Motor neuron (in vitro differentiated cells): ENCODE measurements around the gene RABL3. TPM values are rescaled to one million over a fixed set of nuclear protein-coding genes. Genes with fewer than 3 reads are reported as not detected.
"Not testable (repeated sequence)": the region's sequence is repeated elsewhere in the genome, so short reads cannot be mapped to it uniquely, and the experiment has no call there.

Experiments
- ATAC-seq, 8 experiments: fragments of 200-7000 bp; cut with Tn5 transposase; replicated peaks in 6 of 8; 2 replicates each; pipeline ENCODE4 v1.8.0; 2021; ENCODE audit warnings: mild to moderate bottlenecking in 8 of 8, moderate library complexity in 8 of 8
- H3K27ac ChIP-seq, 2 donors: fragments of 250-450 bp; sonication (Bioruptor Pico); 2 replicates each; pipeline ENCODE4 v1.9.0; 2021; ENCODE audit warnings: antibody characterized with exemption in 2 of 2, mild to moderate bottlenecking in 2 of 2, moderate library complexity in 1 of 2
- H3K4me1 ChIP-seq, 2 donors: fragments of 250-450 bp; sonication (Bioruptor Pico); replicated peaks in 1 of 2; 2 replicates each; pipeline ENCODE4 v1.6.1; 2021; ENCODE audit warnings: antibody characterized with exemption in 2 of 2, mild to moderate bottlenecking in 2 of 2, moderate library complexity in 1 of 2
- H3K4me3 ChIP-seq, 5 donors: fragments of 250-450 bp; sonication (Bioruptor Pico); 2 replicates each; pipeline ENCODE4 v1.9.0; 2021; ENCODE audit warnings: antibody characterized with exemption in 5 of 5, mild to moderate bottlenecking in 5 of 5, moderate library complexity in 4 of 5
- WGBS, 10 experiments: fragments of 450-650 bp; shearing (Covaris generic); methylation state at CpG; one replicate each; pipeline ENCODE4 v1.0.0; 2022; 5-methylcytosine and 5-hydroxymethylcytosine counted together
- in situ Hi-C, 9 experiments: fragments of 400-800 bp; cut with MboI; loops; one replicate each; pipeline ENCODE4 v1.15.0; 2021; ENCODE audit warnings: low sequenced_read_pairs in 9 of 9, low pct_unique_long_range_greater_than_20kb in 2 of 9; ENCODE audit not compliant: unreplicated experiment in 9 of 9
- total RNA-seq, 8 experiments: library from RNA; unstranded; fragments of 300-600 nt; gene quantifications; 2 replicates each; pipeline versions ENCODE4 v1.2.3 to v1.2.4, GENCODE V29; 2022

Gene RABL3
- total RNA-seq, 8 experiments from 2014 or later: 5.3 to 15.2 (median 11.3) TPM

GRCh38 chr3:120648290-120648689 lies 94.0 kb downstream of the RABL3 start:
- Histone ChIP-seq H3K27ac (no peak overlapping the region), H3K4me1 (no peaks in the 10 kb centered on the region), H3K4me3 (no peak overlapping the region)
- WGBS, 10 experiments: 70 to 100% (median 83%) methylated on average over 1 to 5 of the region's 5 CpGs; no CpG with 5 or more reads in 2 of the 10 experiments
- in situ Hi-C loops: no loop called here
- ATAC-seq: peak in 2 of 8 experiments; percentile 33 to 39

- in situ Hi-C loops: no loop called here
- no peak for ATAC-seq
- H3K27ac ChIP-seq: no peak overlapping the region
- no peaks in the 10 kb centered on the region for H3K4me1 ChIP-seq
- WGBS, 10 experiments: 59 to 100% (median 83%) methylated on average over 1 to 5 of the region's 5 CpGs; no CpG with 5 or more reads in 1 of the 10 experiments
- H3K4me3 ChIP-seq: no peak overlapping the region
These were observed 95.4 kb downstream of the RABL3 start for GRCh38 chr3:120646771-120647432.

GRCh38 chr3:120645083-120645845 lies 97.1 kb downstream of the RABL3 start:
- Histone ChIP-seq H3K4me3 (no peak overlapping the region), H3K27ac (no peak overlapping the region), H3K4me1 (no peaks in the 10 kb centered on the region)
- ATAC-seq: peak in 3 of 8 experiments; percentile 44 to 90 (median 49)
- in situ Hi-C loops: no loop called here
- 0 to 89% (median 58%) methylated on average over 1 to 5 of the region's 5 CpGs; no CpG with 5 or more reads in 4 of the 10 experiments for WGBS, 10 experiments

GRCh38 chr3:120642368-120642948 lies 99.9 kb downstream of the RABL3 start:
- in situ Hi-C loops: no loop called here
- Histone ChIP-seq H3K4me1 (no peaks in the 10 kb centered on the region), H3K27ac (no peak overlapping the region), H3K4me3 (no peak overlapping the region)
- ATAC-seq: peak in 4 of 8 experiments; percentile 49 to 72 (median 62)
- WGBS, 10 experiments: 14 to 100% (median 65%) methylated on average over 1 to 3 of the region's 4 CpGs; no CpG with 5 or more reads in 2 of the 10 experiments

- 17 to 100% (median 89%) methylated on average over 1 to 2 of the region's 2 CpGs; no CpG with 5 or more reads in 1 of the 10 experiments for WGBS, 10 experiments
- Histone ChIP-seq H3K27ac (no peak overlapping the region), H3K4me3 (no peak overlapping the region), H3K4me1 (no peaks in the 10 kb centered on the region)
- ATAC-seq: no peak
- in situ Hi-C loops: no loop called here
These were observed 100.5 kb downstream of the RABL3 start for GRCh38 chr3:120641696-120642246.

GRCh38 chr3:120640231-120640630 lies 102.1 kb downstream of the RABL3 start:
- no peaks in the 10 kb centered on the region for H3K4me1 ChIP-seq
- H3K27ac ChIP-seq: no peak overlapping the region
- ATAC-seq: no peak
- in situ Hi-C loops: no loop called here
- WGBS, 10 experiments: 33 to 100% (median 73%) methylated on average over 1 of the region's 1 CpG; no CpG with 5 or more reads in 3 of the 10 experiments
- H3K4me3 ChIP-seq: no peak overlapping the region

- WGBS, 10 experiments: 54 to 94% (median 84%) methylated on average over 2 to 4 of the region's 4 CpGs; no CpG with 5 or more reads in 3 of the 10 experiments
- in situ Hi-C loops: not testable (repeated sequence)
These were observed 103.5 kb downstream of the RABL3 start for GRCh38 chr3:120638820-120639219.

GRCh38 chr3:120637851-120638559 lies 104.3 kb downstream of the RABL3 start:
- no peak overlapping the region for H3K4me3 ChIP-seq
- in situ Hi-C loops: no loop called here
- peak in 1 of 8 experiments; percentile 9 for ATAC-seq
- no peak overlapping the region for H3K27ac ChIP-seq
- 17 to 100% (median 68%) methylated on average over 1 to 5 of the region's 6 CpGs for WGBS, 10 experiments
- H3K4me1 ChIP-seq: no peaks in the 10 kb centered on the region

More at GRCh38 chr3:120638820-120639219, 103.5 kb downstream of the RABL3 start:
- H3K4me3 ChIP-seq, H3K27ac ChIP-seq, ATAC-seq, H3K4me1 ChIP-seq: not testable (repeated sequence)

- Histone ChIP-seq H3K27ac (no peak overlapping the region), H3K4me3 (no peak overlapping the region), H3K4me1 (no peaks in the 10 kb centered on the region)
- no peak for ATAC-seq
- WGBS, 10 experiments: 29 to 100% (median 88%) methylated on average over 1 to 2 of the region's 2 CpGs
- in situ Hi-C loops: no loop called here
These were observed 105.4 kb downstream of the RABL3 start for GRCh38 chr3:120636795-120637401.

Other genes starting within 250 kb of the RABL3 start
- gene NDUFB4, start 146.2 kb downstream of the RABL3 start, total RNA-seq: 100 to 1,000 TPM; 170 to 321 (median 213) TPM
- under 1 TPM in 5 of 8 experiments, not detected in 3; 0.28 to 0.55 (median 0.36) TPM for gene HGD, start 60.3 kb downstream of the RABL3 start, total RNA-seq
- gene GTF2E1, start 228 bp upstream of the RABL3 start, total RNA-seq: 10 to 100 TPM; 12.1 to 25.8 (median 16.2) TPM
- gene STXBP5L, start 165.7 kb upstream of the RABL3 start, total RNA-seq: 1 to 10 TPM in 5 of 8 experiments, under 1 TPM in 3; 0.10 to 5.9 (median 4.2) TPM